ENCODE measurements around the gene ADSS1.

GRCh38 chr14:104741803-104742251, 17.8 kb downstream of the ADSS1 start:
- TF ChIP-seq SMC3 (IDR thresholded peaks at IDR 0.05; ENCODE audit: low read depth, low read length), result no peak
- TF ChIP-seq CTCF (IDR thresholded peaks at IDR 0.05), result no peak

Data from SK-N-SH (cell line).